Bronchial epithelial cell (primary cell): Measurements from ENCODE around the gene COX17. TPM values are rescaled to one million over a fixed set of nuclear protein-coding genes. Genes with fewer than 3 reads are reported as not detected.

Source experiments
- DNase-seq: peaks from one replicate; pipeline ENCODE4 v3.0.0-alpha.2; 2010; ENCODE audit warnings: low read depth
- FAIRE-seq: peaks from 2 replicates; lab custom pipeline; 2011; peaks lifted over from hg19 to GRCh38; lab: Jason Lieb, UNC
- H3K27me3 ChIP-seq: 2 replicates; pipeline ENCODE4 v1.5.1; 2011; ENCODE audit warnings: low read length; ENCODE audit not compliant: control insufficient read depth, insufficient read depth
- H3K36me3 ChIP-seq: 2 replicates; pipeline ENCODE4 v1.5.1; 2011; ENCODE audit warnings: low read length; ENCODE audit not compliant: control insufficient read depth, insufficient read depth
- H3K4me3 ChIP-seq: 2 replicates; pipeline ENCODE4 v1.5.1; 2011; ENCODE audit warnings: mild to moderate bottlenecking, low read depth, low read length, control low read depth
- CTCF ChIP-seq: IDR thresholded peaks from 2 replicates; pipeline ENCODE4 v1.5.1; 2011; ENCODE audit warnings: mild to moderate bottlenecking, moderate library complexity, low read length, control low read depth, inconsistent platforms; ENCODE audit not compliant: insufficient read depth, severe bottlenecking
- total RNA-seq: library from RNA; depleted of rRNA; stranded (reverse); fragments of >200 nt; gene quantifications from 2 replicates; pipeline ENCODE4 v1.2.1, GENCODE V29; 2014

Gene COX17
- total RNA-seq, 1 donor from 2014 or later: 10.0 TPM

- Histone ChIP-seq H3K36me3 (no peaks in the 10 kb centered on the region), H3K4me3 (no peak overlapping the region), H3K27me3 (no peaks in the 10 kb centered on the region)
- DNase-seq (no peak), FAIRE-seq (no peak)
- no peak for TF ChIP-seq CTCF
Observed at GRCh38 chr3:119635719-119636118, 41.5 kb downstream of the COX17 start.

- FAIRE-seq: no peak
- TF ChIP-seq CTCF: no peak
- DNase-seq: no peak
- no peaks in the 10 kb centered on the region for H3K36me3 ChIP-seq
- no peak overlapping the region for H3K4me3 ChIP-seq
- H3K27me3 ChIP-seq: no peaks in the 10 kb centered on the region
Observed at GRCh38 chr3:119632829-119633228, 44.4 kb downstream of the COX17 start.

- FAIRE-seq: no peak
Observed at GRCh38 chr3:119632216-119632615, 45.0 kb downstream of the COX17 start.

GRCh38 chr3:119631516-119631915 is 45.7 kb downstream of the COX17 start:
- no peaks in the 10 kb centered on the region for H3K27me3 ChIP-seq
- no peaks in the 10 kb centered on the region for H3K36me3 ChIP-seq
- FAIRE-seq (no peak), DNase-seq (no peak)
- no peak for TF ChIP-seq CTCF
- H3K4me3 ChIP-seq: no peak overlapping the region

More at GRCh38 chr3:119632216-119632615, 45.0 kb downstream of the COX17 start:
- TF ChIP-seq CTCF: no peak
- Histone ChIP-seq H3K36me3 (no peaks in the 10 kb centered on the region), H3K27me3 (no peaks in the 10 kb centered on the region), H3K4me3 (no peak overlapping the region)
- DNase-seq: no peak

GRCh38 chr3:119630880-119631329 is 46.3 kb downstream of the COX17 start:
- FAIRE-seq: no peak
- Histone ChIP-seq H3K4me3 (no peak overlapping the region), H3K27me3 (no peaks in the 10 kb centered on the region), H3K36me3 (no peaks in the 10 kb centered on the region)
- no peak for DNase-seq
- no peak for TF ChIP-seq CTCF
